HCT116 (cell line): ENCODE measurements around the gene FOXD2. TPM values are rescaled to one million over a fixed set of nuclear protein-coding genes. Genes with fewer than 3 reads are reported as not detected.

ENCODE experiments used
- ATAC-seq: fragments of 200-7000 bp; cut with Tn5 transposase; 2 replicates; pipeline ENCODE4 v1.9.1; 2020; ENCODE audit warnings: mild to moderate bottlenecking, moderate library complexity
- BruUV-seq: library from RNA; stranded (reverse); fragments of 400-500 nt; replicated peaks from 2 replicates; lab custom pipeline; 2021; lab: Mats Ljungman, UMichigan
- CTCF ChIA-PET: fragments of 300-600 bp; sonication (Branson Sonifier 250); formaldehyde crosslinking; loops from one replicate; lab custom pipeline; 2021; ENCODE audit warnings: antibody characterized with exemption; lab: Charles Lee
- POLR2A ChIA-PET: fragments of 300-600, 350-600 bp; sonication (Branson Sonifier 250); formaldehyde crosslinking; loops from one replicate; lab custom pipeline; 2021; ENCODE audit warnings: antibody characterized with exemption; lab: Charles Lee
- RAD21 ChIA-PET, 2 experiments: fragments of 300-600 bp; sonication (Branson Sonifier 250); formaldehyde crosslinking; loops; one replicate each; lab custom pipeline; 2023; ENCODE audit warnings: low total read pairs in 2 of 2; ENCODE audit not compliant: uncharacterized antibody in 2 of 2, unreplicated experiment in 2 of 2, low non-redundant PET in 1 of 2; lab: Charles Lee
- DNase-seq: peaks from one replicate; pipeline ENCODE4 v3.0.0-alpha.2; 2010; ENCODE audit warnings: low read depth, low spot score
- H2AFZ ChIP-seq: fragments of 200-600 bp; shearing (Covaris generic), sonication (generic); 2 replicates; pipeline ENCODE4 v1.6.1; 2017; ENCODE audit warnings: low read depth, mixed run types, mixed read lengths, antibody characterized with exemption, low read length; ENCODE audit not compliant: poor library complexity, severe bottlenecking
- H3K27ac ChIP-seq: 2 replicates; pipeline ENCODE4 v1.5.1; 2012; ENCODE audit warnings: low read depth, low read length
- H3K27me3 ChIP-seq: fragments of 200-600 bp; sonication (generic); 2 replicates; pipeline ENCODE4 v1.6.1; 2016; ENCODE audit warnings: mixed run types, low read length, mixed read lengths; ENCODE audit not compliant: insufficient read depth
- H3K36me3 ChIP-seq, 2 experiments: fragments of 200-500 bp in 1 of 2; fragments of 200-600 bp in 1 of 2; sonication (Bioruptor generic) in 1 of 2; sonication (generic) in 1 of 2; 2 replicates each; pipeline versions ENCODE4 v1.5.1 to v1.6.1; 2014 to 2016; ENCODE audit warnings: low read length in 2 of 2, inconsistent platforms in 1 of 2, mixed read lengths in 1 of 2, mixed run types in 1 of 2; ENCODE audit not compliant: insufficient read depth in 2 of 2, control insufficient read depth in 1 of 2
- H3K4me1 ChIP-seq, 2 experiments: fragments of 200-600 bp in 1 of 2; sonication (generic) in 1 of 2; 2 replicates each; pipeline versions ENCODE4 v1.5.1 to v1.6.1; 2012 to 2017; ENCODE audit warnings: low read length in 2 of 2, inconsistent platforms in 1 of 2, mild to moderate bottlenecking in 1 of 2, mixed read lengths in 1 of 2, mixed run types in 1 of 2, moderate library complexity in 1 of 2; ENCODE audit not compliant: insufficient read depth in 2 of 2, control insufficient read depth in 1 of 2
- H3K4me2 ChIP-seq: fragments of 200-600 bp; sonication (generic); 2 replicates; pipeline ENCODE4 v1.6.1; 2017; ENCODE audit warnings: mixed run types, low read length, mixed read lengths
- H3K4me3 ChIP-seq, 2 experiments: fragments of 200-600 bp in 1 of 2; sonication (generic) in 1 of 2; replicated peaks in 1 of 2; 2 replicates each; pipeline ENCODE4 v1.5.1; 2011 to 2016; ENCODE audit warnings: low read length in 2 of 2, control low read depth in 1 of 2, low read depth in 1 of 2, mild to moderate bottlenecking in 1 of 2, mixed read lengths in 1 of 2, mixed run types in 1 of 2
- H3K79me2 ChIP-seq: fragments of 200-600 bp; sonication (generic); 2 replicates; pipeline ENCODE4 v1.6.1; 2017; ENCODE audit warnings: mild to moderate bottlenecking, mixed run types, low read length, moderate library complexity, mixed read lengths; ENCODE audit not compliant: insufficient read depth
- H3K9ac ChIP-seq: fragments of 200-600 bp; sonication (generic); 2 replicates; pipeline ENCODE4 v1.6.1; 2016; ENCODE audit warnings: low read length, mixed read lengths
- H3K9me2 ChIP-seq: fragments of 200-600 bp; sonication (generic), shearing (Covaris generic); 2 replicates; pipeline ENCODE4 v1.6.1; 2017; ENCODE audit warnings: mixed run types, mild to moderate bottlenecking, moderate library complexity; ENCODE audit not compliant: insufficient read depth
- H3K9me3 ChIP-seq, 2 experiments: fragments of 200-500 bp in 1 of 2; fragments of 200-600 bp in 1 of 2; sonication (Bioruptor generic) in 1 of 2; sonication (generic) in 1 of 2; 2 replicates each; pipeline ENCODE4 v1.6.1; 2014 to 2017; ENCODE audit warnings: low read length in 2 of 2, mixed read lengths in 2 of 2, inconsistent platforms in 1 of 2, low read depth in 1 of 2, mild to moderate bottlenecking in 1 of 2, mixed run types in 1 of 2, moderate library complexity in 1 of 2; ENCODE audit not compliant: control insufficient read depth in 1 of 2, insufficient read depth in 1 of 2
- H4K20me1 ChIP-seq: fragments of 200-600 bp; sonication (generic), shearing (Covaris generic); 2 replicates; pipeline ENCODE4 v1.6.1; 2017; ENCODE audit warnings: mixed run types, mild to moderate bottlenecking, moderate library complexity; ENCODE audit not compliant: insufficient read depth
- ATF3 ChIP-seq: IDR thresholded peaks from 2 replicates; pipeline ENCODE4 v1.6.1; 2012
- CEBPB ChIP-seq: IDR thresholded peaks from 2 replicates; pipeline ENCODE4 v1.6.1; 2012; ENCODE audit warnings: low read depth
- CTCF ChIP-seq, 3 experiments: fragments of 200-600 bp in 1 of 3; sonication (generic) in 1 of 3; IDR thresholded peaks in 2 of 3; conservative IDR thresholded peaks in 1 of 3; 2 replicates each; pipeline ENCODE4 v1.5.1; 2012 to 2017; ENCODE audit warnings: low read depth in 2 of 3, low read length in 2 of 3, antibody characterized with exemption in 1 of 3, borderline replicate concordance in 1 of 3, control low read depth in 1 of 3, mild to moderate bottlenecking in 1 of 3, mixed read lengths in 1 of 3, mixed run types in 1 of 3, moderate library complexity in 1 of 3; ENCODE audit not compliant: insufficient read depth in 1 of 3
- EGR1 ChIP-seq: IDR thresholded peaks from 2 replicates; pipeline ENCODE4 v1.6.1; 2012; ENCODE audit warnings: low read depth
- ELF1 ChIP-seq: IDR thresholded peaks from 2 replicates; pipeline ENCODE4 v1.6.1; 2012; ENCODE audit warnings: low read depth, borderline replicate concordance
- EZH2 ChIP-seq: fragments of 200-600 bp; sonication (generic); IDR thresholded peaks from 2 replicates; pipeline ENCODE4 v1.6.1; 2017; ENCODE audit warnings: antibody characterized with exemption, mixed run types
- EZH2phosphoT487 ChIP-seq: fragments of 200-600 bp; IDR thresholded peaks from 2 replicates; pipeline ENCODE4 v1.6.1; 2018; ENCODE audit warnings: antibody characterized with exemption, borderline replicate concordance
- FOSL1 ChIP-seq: IDR thresholded peaks from 2 replicates; pipeline ENCODE4 v1.6.1; 2012; ENCODE audit warnings: low read depth
- JUND ChIP-seq: IDR thresholded peaks from 2 replicates; pipeline ENCODE4 v1.6.1; 2012
- MAX ChIP-seq: IDR thresholded peaks from 2 replicates; pipeline ENCODE4 v1.6.1; 2012
- POLR2A ChIP-seq: IDR thresholded peaks from 2 replicates; pipeline ENCODE4 v1.7.0; 2011; ENCODE audit warnings: borderline replicate concordance; ENCODE audit not compliant: insufficient read depth, insufficient read length; ENCODE audit errors: extremely low read depth
- POLR2AphosphoS5 ChIP-seq: IDR thresholded peaks from 2 replicates; pipeline ENCODE4 v1.6.1; 2011; ENCODE audit warnings: mild to moderate bottlenecking, low read depth, low read length, moderate library complexity
- RAD21 ChIP-seq: IDR thresholded peaks from 2 replicates; pipeline ENCODE4 v1.6.1; 2012; ENCODE audit warnings: low read depth, mild to moderate bottlenecking
- REST ChIP-seq: IDR thresholded peaks from 2 replicates; pipeline ENCODE4 v1.6.1; 2012; ENCODE audit warnings: low read depth
- SIN3A ChIP-seq: IDR thresholded peaks from 2 replicates; pipeline ENCODE4 v1.6.1; 2012; ENCODE audit warnings: low read depth
- SP1 ChIP-seq: IDR thresholded peaks from 2 replicates; pipeline ENCODE4 v1.6.1; 2012; ENCODE audit warnings: low read depth
- SRF ChIP-seq: IDR thresholded peaks from 2 replicates; pipeline ENCODE4 v1.6.1; 2012; ENCODE audit warnings: low read depth
- TCF7L2 ChIP-seq: IDR thresholded peaks from 2 replicates; pipeline ENCODE4 v1.7.0; 2011; ENCODE audit warnings: borderline replicate concordance, inconsistent platforms; ENCODE audit not compliant: insufficient read depth, insufficient read length; ENCODE audit errors: extremely low read depth
- YY1 ChIP-seq: IDR thresholded peaks from 2 replicates; pipeline ENCODE4 v1.6.1; 2011; ENCODE audit warnings: low read length, low read depth, moderate library complexity, mild to moderate bottlenecking; ENCODE audit not compliant: insufficient replicate concordance; ENCODE audit errors: extremely low read depth
- ZNF274 ChIP-seq: fragments of 200-500 bp; sonication (Bioruptor generic); IDR thresholded peaks from 2 replicates; pipeline ENCODE4 v1.6.1; 2014; ENCODE audit warnings: mild to moderate bottlenecking, low read depth, low read length, inconsistent platforms
- intact Hi-C: fragments of 100-400 bp; cut with micrococcal nuclease; formaldehyde crosslinking; loops from 2 replicates; pipeline ENCODE4 v1.10.0; 2022
- total RNA-seq: library from RNA; stranded (reverse); gene quantifications from one replicate; pipeline ENCODE4 v1.2.1, GENCODE V29; 2021; ENCODE audit not compliant: unreplicated experiment

The FOXD2 gene
- total RNA-seq, 1 experiment from 2014 or later = 1.9 TPM

GRCh38 chr1:47416319-47417169, 21.3 kb upstream of the FOXD2 start:
- ATAC-seq = no peak
- Histone ChIP-seq H3K4me3 (no peak overlapping the region), H3K9ac (no peak overlapping the region), H3K36me3 (no peaks in the 10 kb centered on the region), H4K20me1 (no peaks in the 10 kb centered on the region), H3K4me2 (no peak overlapping the region), H2AFZ (no peak overlapping the region), H3K27me3 (no peaks in the 10 kb centered on the region), H3K4me1 (no peaks in the 10 kb centered on the region), H3K27ac (no peak overlapping the region), H3K9me2 (no peaks in the 10 kb centered on the region), H3K79me2 (no peaks in the 10 kb centered on the region), H3K9me3 (no peaks in the 10 kb centered on the region)
- POLR2A ChIA-PET = no interaction called here
- CTCF ChIA-PET = no interaction called here
- no peak for DNase-seq
- no TSS peak for BruUV-seq
- TF ChIP-seq TCF7L2 (no peak), MAX (no peak), CTCF (IDR thresholded peaks at IDR 0.05 in 2 of 3, conservative IDR thresholded peaks at IDR 0.05 in 1 of 3; ENCODE audit: borderline replicate concordance in 1 of 3, insufficient read depth in 1 of 3, low read depth in 2 of 3, low read length in 2 of 3) (no peak), EZH2 (no peak), RAD21 (no peak), ZNF274 (no peak), SP1 (no peak), POLR2AphosphoS5 (no peak), ELF1 (no peak), SRF (no peak), REST (no peak), YY1 (no peak), EGR1 (no peak), ATF3 (no peak), SIN3A (no peak), CEBPB (no peak), FOSL1 (no peak), POLR2A (no peak), JUND (no peak), EZH2phosphoT487 (no peak)
- intact Hi-C loops = no loop called here
- RAD21 ChIA-PET = no interaction called here
